ENCODE results near the gene INHBC. TPM values are rescaled to one million over a fixed set of nuclear protein-coding genes. Genes with fewer than 3 reads are reported as not detected.
A peak's percentile ranks its signal among the peaks of the same experiment; 100 is the strongest.
"Not testable (repeated sequence)": the region's sequence is repeated elsewhere in the genome, so short reads cannot be mapped to it uniquely, and the experiment has no call there.

Gene INHBC
- total RNA-seq, 1 experiment from 2014 or later = 0.11 TPM

GRCh38 chr12:57418255-57418654, 16.3 kb upstream of the INHBC start:
- H3K4me2 ChIP-seq (ENCODE audit: low read depth, low read length, poor library complexity, severe bottlenecking) = no peak overlapping the region
- H3K36me3 ChIP-seq (ENCODE audit: insufficient read depth, low read length) = no peaks in the 10 kb centered on the region; the same call in 1 of the 2 replicates
- H3K9me3 ChIP-seq (ENCODE audit: low read length) = no peaks in the 10 kb centered on the region
- H3K27ac ChIP-seq (ENCODE audit: low read length) = no peak overlapping the region
- H3K27me3 ChIP-seq (ENCODE audit: low read length) = no peaks in the 10 kb centered on the region
- no peaks in the 10 kb centered on the region for H3K9me2 ChIP-seq (replicated peaks; ENCODE audit: insufficient read depth, low read length)
- no peak overlapping the region for H2AFZ ChIP-seq (ENCODE audit: low read length)
- H3K4me3 ChIP-seq (ENCODE audit: low read length) = no peak overlapping the region
- H3K4me1 ChIP-seq (ENCODE audit: low read length) = peaks cover 18% of the 10 kb centered on the region
- H3K9ac ChIP-seq (ENCODE audit: low read length) = no peak overlapping the region
- H4K20me1 ChIP-seq (ENCODE audit: insufficient read depth, low read depth, low read length) = no peaks in the 10 kb centered on the region
- no peak for DNase-seq
- peaks cover 75% of the 10 kb centered on the region for H3K79me2 ChIP-seq (ENCODE audit: low read length)

GRCh38 chr12:57419495-57419894, 15.1 kb upstream of the INHBC start:
- Histone ChIP-seq H2AFZ (ENCODE audit: low read length) (no peak overlapping the region), H3K4me3 (ENCODE audit: low read length) (no peak overlapping the region), H3K27me3 (ENCODE audit: low read length) (no peaks in the 10 kb centered on the region), H3K4me1 (ENCODE audit: low read length) (peaks cover 18% of the 10 kb centered on the region), H3K27ac (ENCODE audit: low read length) (no peak overlapping the region), H3K9me2 (replicated peaks; ENCODE audit: insufficient read depth, low read length) (no peaks in the 10 kb centered on the region), H3K4me2 (ENCODE audit: low read depth, low read length, poor library complexity, severe bottlenecking) (no peak overlapping the region), H4K20me1 (ENCODE audit: insufficient read depth, low read depth, low read length) (no peaks in the 10 kb centered on the region), H3K9ac (ENCODE audit: low read length) (no peak overlapping the region), H3K9me3 (ENCODE audit: low read length) (no peaks in the 10 kb centered on the region), H3K79me2 (ENCODE audit: low read length) (peaks cover 69% of the 10 kb centered on the region), H3K36me3 (ENCODE audit: insufficient read depth, low read length) (no peaks in the 10 kb centered on the region; the same call in 1 of the 2 replicates)
- DNase-seq = no peak

- no peaks in the 10 kb centered on the region for H4K20me1 ChIP-seq (ENCODE audit: insufficient read depth, low read depth, low read length)
- H3K36me3 ChIP-seq (ENCODE audit: insufficient read depth, low read length) = no peaks in the 10 kb centered on the region; the same call in 1 of the 2 replicates
- no peaks in the 10 kb centered on the region for H3K27me3 ChIP-seq (ENCODE audit: low read length)
- H3K27ac ChIP-seq (ENCODE audit: low read length) = no peak overlapping the region
- DNase-seq = no peak
- no peaks in the 10 kb centered on the region for H3K9me2 ChIP-seq (replicated peaks; ENCODE audit: insufficient read depth, low read length)
- no peak overlapping the region for H3K9ac ChIP-seq (ENCODE audit: low read length)
- no peak overlapping the region for H3K4me2 ChIP-seq (ENCODE audit: low read depth, low read length, poor library complexity, severe bottlenecking)
- no peak overlapping the region for H2AFZ ChIP-seq (ENCODE audit: low read length)
- H3K4me3 ChIP-seq (ENCODE audit: low read length) = no peak overlapping the region
- H3K79me2 ChIP-seq (ENCODE audit: low read length) = peaks cover 64% of the 10 kb centered on the region
- no peaks in the 10 kb centered on the region for H3K9me3 ChIP-seq (ENCODE audit: low read length)
- H3K4me1 ChIP-seq (ENCODE audit: low read length) = peaks cover 11% of the 10 kb centered on the region
These were observed 14.1 kb upstream of the INHBC start for GRCh38 chr12:57420482-57420881.

DNA sequence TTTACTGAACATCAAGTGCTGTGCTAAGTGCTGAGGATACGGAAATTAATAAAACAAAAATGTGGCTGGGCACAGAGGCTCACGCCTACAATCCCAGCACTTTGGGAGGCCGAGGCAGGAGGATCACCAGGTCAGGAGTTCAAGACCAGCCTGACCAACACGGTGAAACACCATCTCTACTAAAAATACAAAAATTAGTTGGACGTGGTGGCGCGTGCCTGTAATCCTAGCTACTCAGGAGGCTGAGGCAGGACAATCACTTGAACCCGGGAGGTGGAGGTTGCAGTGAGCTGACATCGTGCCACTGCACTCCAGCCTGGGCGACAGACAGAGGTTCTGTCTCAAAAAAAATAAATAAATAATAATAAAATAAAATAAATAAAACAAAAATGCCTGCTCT, 7.6 kb upstream of the INHBC start:
- Histone ChIP-seq H3K4me1 (ENCODE audit: low read length) (peaks cover 20% of the 10 kb centered on the region), H3K79me2 (ENCODE audit: low read length) (peaks cover 56% of the 10 kb centered on the region)
- H3K4me2 ChIP-seq (ENCODE audit: low read depth, low read length, poor library complexity, severe bottlenecking); H3K9me3 ChIP-seq (ENCODE audit: low read length); H3K27me3 ChIP-seq (ENCODE audit: low read length); H3K9ac ChIP-seq (ENCODE audit: low read length); H4K20me1 ChIP-seq (ENCODE audit: insufficient read depth, low read depth, low read length); DNase-seq; H3K27ac ChIP-seq (ENCODE audit: low read length); H2AFZ ChIP-seq (ENCODE audit: low read length); H3K9me2 ChIP-seq (replicated peaks; ENCODE audit: insufficient read depth, low read length); H3K36me3 ChIP-seq (ENCODE audit: insufficient read depth, low read length); H3K4me3 ChIP-seq (ENCODE audit: low read length): not testable (repeated sequence)

DNA sequence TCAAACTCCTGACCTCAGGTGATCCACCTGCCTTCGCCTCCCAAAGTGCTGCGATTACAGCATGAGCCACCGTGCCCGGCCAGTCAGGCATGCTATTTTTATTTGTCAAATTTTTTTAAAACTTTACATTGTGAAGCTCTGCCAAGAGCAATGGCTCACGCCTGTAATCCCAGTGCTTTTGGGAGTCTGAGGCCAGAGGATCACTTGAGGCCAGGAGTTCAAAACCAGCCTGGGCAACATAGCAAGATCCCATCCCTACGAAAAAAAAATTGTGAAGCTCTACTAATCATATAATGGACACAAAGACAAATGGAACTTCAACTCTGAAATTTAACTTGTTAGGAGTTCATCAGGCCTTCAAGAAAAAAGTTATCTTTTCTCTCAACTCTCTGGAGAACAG, 5.6 kb upstream of the INHBC start:
- peak overlapping the region; percentile 79 for H3K27ac ChIP-seq (ENCODE audit: low read length)
- H3K9me2 ChIP-seq (replicated peaks; ENCODE audit: insufficient read depth, low read length) = no peaks in the 10 kb centered on the region
- no peak for DNase-seq
- no peaks in the 10 kb centered on the region for H3K9me3 ChIP-seq (ENCODE audit: low read length)
- peaks cover 20% of the 10 kb centered on the region for H3K4me1 ChIP-seq (ENCODE audit: low read length)
- peak overlapping the region; percentile 98 for H3K4me2 ChIP-seq (ENCODE audit: low read depth, low read length, poor library complexity, severe bottlenecking)
- H3K79me2 ChIP-seq (ENCODE audit: low read length) = peaks cover 48% of the 10 kb centered on the region
- peak overlapping the region; percentile 83 for H3K9ac ChIP-seq (ENCODE audit: low read length)
- H2AFZ ChIP-seq (ENCODE audit: low read length) = no peak overlapping the region
- no peaks in the 10 kb centered on the region for H4K20me1 ChIP-seq (ENCODE audit: insufficient read depth, low read depth, low read length)
- peak overlapping the region; percentile 76; the same call in 1 of the 2 replicates for H3K4me3 ChIP-seq (ENCODE audit: low read length)
- no peaks in the 10 kb centered on the region for H3K27me3 ChIP-seq (ENCODE audit: low read length)
- no peaks in the 10 kb centered on the region for H3K36me3 ChIP-seq (ENCODE audit: insufficient read depth, low read length)

- Histone ChIP-seq H3K9me2 (replicated peaks; ENCODE audit: insufficient read depth, low read length) (no peaks in the 10 kb centered on the region), H4K20me1 (ENCODE audit: insufficient read depth, low read depth, low read length) (no peaks in the 10 kb centered on the region), H3K9ac (ENCODE audit: low read length) (peak overlapping the region; percentile 83), H3K9me3 (ENCODE audit: low read length) (no peaks in the 10 kb centered on the region), H2AFZ (ENCODE audit: low read length) (no peak overlapping the region), H3K4me2 (ENCODE audit: low read depth, low read length, poor library complexity, severe bottlenecking) (peak overlapping the region; percentile 98), H3K4me3 (ENCODE audit: low read length) (peak overlapping the region; percentile 76), H3K79me2 (ENCODE audit: low read length) (peaks cover 42% of the 10 kb centered on the region), H3K36me3 (ENCODE audit: insufficient read depth, low read length) (no peaks in the 10 kb centered on the region), H3K27ac (ENCODE audit: low read length) (peak overlapping the region; percentile 79), H3K4me1 (ENCODE audit: low read length) (peaks cover 20% of the 10 kb centered on the region), H3K27me3 (ENCODE audit: low read length) (no peaks in the 10 kb centered on the region)
- DNase-seq = no peak
These were observed 5.0 kb upstream of the INHBC start for GRCh38 chr12:57429473-57430111.

- DNase-seq = peak; percentile 87
- peak overlapping the region; percentile 83 for H3K9ac ChIP-seq (ENCODE audit: low read length)
- no peaks in the 10 kb centered on the region for H4K20me1 ChIP-seq (ENCODE audit: insufficient read depth, low read depth, low read length)
- peak overlapping the region; percentile 98 for H3K4me2 ChIP-seq (ENCODE audit: low read depth, low read length, poor library complexity, severe bottlenecking)
- H3K4me1 ChIP-seq (ENCODE audit: low read length) = peaks cover 20% of the 10 kb centered on the region
- no peaks in the 10 kb centered on the region for H3K27me3 ChIP-seq (ENCODE audit: low read length)
- H3K79me2 ChIP-seq (ENCODE audit: low read length) = peaks cover 40% of the 10 kb centered on the region
- H3K9me3 ChIP-seq (ENCODE audit: low read length) = no peaks in the 10 kb centered on the region
- H3K4me3 ChIP-seq (ENCODE audit: low read length) = peak overlapping the region; percentile 76
- H3K36me3 ChIP-seq (ENCODE audit: insufficient read depth, low read length) = no peaks in the 10 kb centered on the region
- no peaks in the 10 kb centered on the region for H3K9me2 ChIP-seq (replicated peaks; ENCODE audit: insufficient read depth, low read length)
- H3K27ac ChIP-seq (ENCODE audit: low read length) = peak overlapping the region; percentile 79
- H2AFZ ChIP-seq (ENCODE audit: low read length) = no peak overlapping the region
These were observed 4.3 kb upstream of the INHBC start for GRCh38 chr12:57430112-57430930.

DNA sequence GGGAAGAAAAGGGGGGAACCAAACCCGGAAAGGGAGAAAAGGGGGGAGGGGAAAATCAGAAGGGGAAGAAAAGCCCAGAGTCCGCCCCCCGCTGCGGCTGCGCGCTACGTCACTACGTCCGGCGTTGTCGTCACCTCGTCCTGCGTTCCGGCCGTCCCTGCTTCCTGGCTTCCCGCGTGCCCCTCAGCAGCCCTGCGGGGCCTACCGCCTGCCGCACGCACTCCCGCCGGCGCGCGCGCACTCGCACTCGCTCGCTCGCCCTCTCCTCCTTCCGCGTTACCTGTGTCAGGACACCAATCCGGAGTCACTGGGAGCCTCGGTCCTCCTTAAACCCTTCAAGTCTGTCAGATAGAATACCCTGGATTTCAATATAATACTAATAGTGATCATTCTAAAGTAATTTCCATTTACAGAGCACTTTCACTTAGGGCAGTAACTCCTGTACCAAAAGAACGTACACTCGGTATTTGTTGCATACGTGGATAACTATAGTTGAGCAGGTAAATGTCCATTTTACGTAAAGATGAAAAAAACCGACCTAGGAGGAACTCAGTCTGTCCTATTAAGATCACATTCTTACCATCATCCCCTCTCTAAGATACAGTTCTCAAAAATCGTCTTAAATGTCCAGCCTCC, 3.5 kb upstream of the INHBC start, which contains the start of gene R3HDM2:
TSS of gene R3HDM2 (minus strand) at position 113 of the 636 bp plus-strand sequence. CDS start 120,615 bp downstream, outside the sequence.
- no peaks in the 10 kb centered on the region for H3K9me3 ChIP-seq (ENCODE audit: low read length)
- peak within 1 kb of the TSS; percentile 83 for H3K9ac ChIP-seq (ENCODE audit: low read length)
- no peaks in the 10 kb centered on the region for H3K36me3 ChIP-seq (ENCODE audit: insufficient read depth, low read length)
- peak within 1 kb of the TSS; percentile 98 for H3K4me2 ChIP-seq (ENCODE audit: low read depth, low read length, poor library complexity, severe bottlenecking)
- H3K9me2 ChIP-seq (replicated peaks; ENCODE audit: insufficient read depth, low read length) = no peaks in the 10 kb centered on the region
- H3K27me3 ChIP-seq (ENCODE audit: low read length) = no peaks in the 10 kb centered on the region
- H3K4me1 ChIP-seq (ENCODE audit: low read length) = peaks cover 20% of the 10 kb centered on the region
- H3K4me3 ChIP-seq (ENCODE audit: low read length) = peak within 1 kb of the TSS; percentile 76
- H3K79me2 ChIP-seq (ENCODE audit: low read length) = peaks cover 34% of the 10 kb centered on the region
- H4K20me1 ChIP-seq (ENCODE audit: insufficient read depth, low read depth, low read length) = no peaks in the 10 kb centered on the region
- DNase-seq = peak; percentile 99
- H3K27ac ChIP-seq (ENCODE audit: low read length) = peak within 1 kb of the TSS; percentile 79
- H2AFZ ChIP-seq (ENCODE audit: low read length) = no peak within 1 kb of the TSS
